Right atrium auricular region (tissue), 2 donors: ENCODE data around the gene BCHE. TPM values are rescaled to one million over a fixed set of nuclear protein-coding genes. Genes with fewer than 3 reads are reported as not detected.

Source experiments
- DNase-seq: peaks from one replicate; pipeline ENCODE4 v3.0.0-alpha.2; 2019; ENCODE audit warnings: low spot score
- H3K27ac ChIP-seq, 2 donors: fragments of 200-600 bp; sonication (generic); 1 replicate in 1 of 2; 2 replicates in 1 of 2; pipeline ENCODE4 v1.5.1; 2016 to 2019
- H3K27me3 ChIP-seq, 2 donors: fragments of 200-600 bp; sonication (generic); one replicate each; pipeline versions ENCODE4 v1.5.1 to v1.6.0; 2017 to 2019
- H3K36me3 ChIP-seq: fragments of 200-600 bp; sonication (generic); one replicate; pipeline ENCODE4 v1.5.1; 2016
- H3K4me1 ChIP-seq, 2 donors: fragments of 200-600 bp; sonication (generic); one replicate each; pipeline versions ENCODE4 v1.5.1 to v1.6.0; 2017 to 2019
- H3K4me3 ChIP-seq, 2 donors: fragments of 200-600 bp; sonication (generic); 1 replicate in 1 of 2; 2 replicates in 1 of 2; pipeline ENCODE4 v1.5.1; 2017 to 2019; ENCODE audit warnings: mild to moderate bottlenecking in 1 of 2, moderate library complexity in 1 of 2
- H3K9me3 ChIP-seq, 2 donors: fragments of 200-600 bp; sonication (generic); one replicate each; pipeline ENCODE4 v1.5.1; 2019
- CTCF ChIP-seq, 2 donors: fragments of 200-600 bp; sonication (generic); IDR thresholded peaks; one replicate each; pipeline ENCODE4 v1.5.1; 2019; ENCODE audit warnings: antibody characterized with exemption in 2 of 2
- total RNA-seq, 2 donors: library from RNA; depleted of rRNA; stranded (reverse); fragments of >200 nt; gene quantifications; one replicate each; pipeline ENCODE4 v1.1.0, GENCODE V29; 2016

Gene BCHE
- total RNA-seq, 2 donors from 2014 or later, result 13.5 to 31.8 TPM

DNA sequence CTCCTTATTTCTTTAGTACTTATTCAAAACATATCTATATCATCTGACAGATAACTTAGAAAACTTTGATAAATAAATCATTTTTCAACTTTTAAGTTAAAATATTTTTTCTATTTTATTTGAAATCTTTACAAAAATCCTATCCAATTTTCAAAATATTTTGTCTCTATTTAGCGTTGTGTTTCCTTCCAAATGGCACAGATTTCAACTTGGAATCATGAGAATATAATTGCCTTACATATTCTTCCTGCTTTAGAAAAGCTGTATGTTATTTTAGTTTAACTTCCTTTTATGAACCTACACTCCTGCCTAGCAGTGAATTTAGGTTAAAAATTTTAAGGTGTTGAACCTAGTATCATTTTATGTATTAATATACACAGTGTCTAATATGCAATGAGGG is 38.2 kb downstream of the BCHE start:
- Histone ChIP-seq H3K27me3 (no peaks in the 10 kb centered on the region), H3K9me3 (no peaks in the 10 kb centered on the region), H3K4me1 (no peaks in the 10 kb centered on the region), H3K27ac (no peak overlapping the region), H3K36me3 (no peaks in the 10 kb centered on the region), H3K4me3 (no peak overlapping the region)
- DNase-seq, result no peak
- TF ChIP-seq CTCF (IDR thresholded peaks at IDR 0.05), result no peak

DNA sequence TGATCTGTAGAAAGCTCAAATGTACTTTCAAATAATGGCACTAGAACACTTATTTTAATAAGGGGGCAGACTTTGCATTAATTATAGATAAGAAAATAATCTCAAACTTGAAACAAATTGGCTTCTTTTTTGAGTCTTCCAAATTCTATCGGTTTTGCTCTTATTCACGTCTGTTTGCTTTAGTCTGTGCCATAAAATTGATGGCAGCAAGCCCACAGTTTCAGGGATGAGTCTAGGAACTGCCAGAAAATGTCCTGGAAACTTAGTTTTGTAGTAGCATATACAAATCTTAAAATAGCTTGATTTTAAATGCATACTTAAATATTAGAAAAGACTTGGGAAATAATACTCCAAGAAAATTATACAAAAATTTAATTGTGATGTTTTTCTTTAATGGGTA is 39.7 kb downstream of the BCHE start:
- Histone ChIP-seq H3K4me3 (no peak overlapping the region), H3K36me3 (no peaks in the 10 kb centered on the region), H3K27me3 (no peaks in the 10 kb centered on the region), H3K27ac (no peak overlapping the region), H3K4me1 (no peaks in the 10 kb centered on the region), H3K9me3 (no peaks in the 10 kb centered on the region)
- no peak for TF ChIP-seq CTCF (IDR thresholded peaks at IDR 0.05)
- DNase-seq, result no peak

- H3K4me3 ChIP-seq, result no peak overlapping the region
- H3K4me1 ChIP-seq, result no peaks in the 10 kb centered on the region
- no peak for TF ChIP-seq CTCF (IDR thresholded peaks at IDR 0.05)
- H3K9me3 ChIP-seq, result no peaks in the 10 kb centered on the region
- no peak overlapping the region for H3K27ac ChIP-seq
- no peak for DNase-seq
- no peaks in the 10 kb centered on the region for H3K27me3 ChIP-seq
- no peaks in the 10 kb centered on the region for H3K36me3 ChIP-seq
Observed at GRCh38 chr3:165796701-165797100, 40.5 kb downstream of the BCHE start.

GRCh38 chr3:165788531-165788930 is 48.7 kb downstream of the BCHE start:
- no peak overlapping the region for H3K4me3 ChIP-seq
- no peak for TF ChIP-seq CTCF (IDR thresholded peaks at IDR 0.05)
- no peaks in the 10 kb centered on the region for H3K9me3 ChIP-seq
- no peaks in the 10 kb centered on the region for H3K4me1 ChIP-seq
- H3K27ac ChIP-seq, result no peak overlapping the region
- H3K36me3 ChIP-seq, result no peaks in the 10 kb centered on the region
- no peak for DNase-seq
- no peaks in the 10 kb centered on the region for H3K27me3 ChIP-seq

DNA sequence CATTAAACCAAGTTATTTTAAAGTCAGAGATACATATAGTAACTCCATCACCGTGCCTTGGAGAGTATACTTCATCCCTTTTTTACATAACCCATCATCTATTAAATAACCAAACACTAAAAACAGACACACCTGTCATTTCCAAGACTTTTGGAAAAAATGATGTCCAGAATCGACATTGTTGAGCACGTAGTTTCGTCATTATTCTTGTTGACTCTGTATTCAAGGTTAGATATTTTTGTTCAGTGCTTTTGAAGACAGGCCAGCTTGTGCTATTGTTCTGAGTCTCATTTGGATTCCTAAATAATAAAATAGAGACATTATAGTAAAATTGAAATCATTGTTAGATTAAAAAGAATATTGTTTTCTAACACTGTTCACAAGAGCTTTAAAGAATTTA is 51.2 kb downstream of the BCHE start:
- Histone ChIP-seq H3K9me3 (no peaks in the 10 kb centered on the region), H3K27me3 (no peaks in the 10 kb centered on the region), H3K4me3 (no peak overlapping the region), H3K36me3 (no peaks in the 10 kb centered on the region), H3K27ac (no peak overlapping the region), H3K4me1 (no peaks in the 10 kb centered on the region)
- no peak for TF ChIP-seq CTCF (IDR thresholded peaks at IDR 0.05)
- DNase-seq, result no peak

GRCh38 chr3:165784337-165784736 is 52.9 kb downstream of the BCHE start:
- no peak for DNase-seq
- TF ChIP-seq CTCF (IDR thresholded peaks at IDR 0.05), result no peak
- Histone ChIP-seq H3K4me3 (no peak overlapping the region), H3K9me3 (no peaks in the 10 kb centered on the region), H3K27me3 (no peaks in the 10 kb centered on the region), H3K4me1 (no peaks in the 10 kb centered on the region), H3K27ac (no peak overlapping the region), H3K36me3 (no peaks in the 10 kb centered on the region)
